GM19238 (cell line): Measurements from ENCODE around the gene ARPP21.

Experiments used
- DNase-seq: peaks from one replicate; pipeline ENCODE4 v3.0.0; 2011; ENCODE audit warnings: low spot score; ENCODE audit not compliant: insufficient read length

ARPP21 gene

GRCh38 chr3:35641920-35642527 lies 2.7 kb downstream of the ARPP21 start:
- no peak for DNase-seq

GRCh38 chr3:35643495-35643894 lies 4.2 kb downstream of the ARPP21 start:
- no peak for DNase-seq

GRCh38 chr3:35644451-35644850 lies 5.1 kb downstream of the ARPP21 start:
- no peak for DNase-seq

- DNase-seq = no peak
These were observed 5.9 kb downstream of the ARPP21 start for GRCh38 chr3:35645189-35645588.

GRCh38 chr3:35646081-35646480 lies 6.8 kb downstream of the ARPP21 start:
- DNase-seq = no peak

GRCh38 chr3:35647461-35647860 lies 8.1 kb downstream of the ARPP21 start:
- no peak for DNase-seq

- DNase-seq = no peak
These were observed 9.0 kb downstream of the ARPP21 start for GRCh38 chr3:35648347-35648746.

- DNase-seq = no peak
These were observed 10.1 kb downstream of the ARPP21 start for GRCh38 chr3:35649405-35649804.

GRCh38 chr3:35651426-35651825 lies 12.1 kb downstream of the ARPP21 start:
- DNase-seq = no peak

GRCh38 chr3:35651851-35652250 lies 12.5 kb downstream of the ARPP21 start:
- no peak for DNase-seq

GRCh38 chr3:35653347-35653746 lies 14.0 kb downstream of the ARPP21 start:
- DNase-seq = no peak

- DNase-seq = no peak
These were observed 15.2 kb downstream of the ARPP21 start for GRCh38 chr3:35654476-35654875.

- DNase-seq = no peak
These were observed 19.4 kb downstream of the ARPP21 start for GRCh38 chr3:35658686-35659085.

- DNase-seq = no peak
These were observed 20.4 kb downstream of the ARPP21 start for GRCh38 chr3:35659768-35660167.

- no peak for DNase-seq
These were observed 24.1 kb downstream of the ARPP21 start for GRCh38 chr3:35663471-35663870.

GRCh38 chr3:35664460-35664919 lies 25.2 kb downstream of the ARPP21 start:
- no peak for DNase-seq

- DNase-seq = no peak
These were observed 26.2 kb downstream of the ARPP21 start for GRCh38 chr3:35665390-35666055.

- DNase-seq = no peak
These were observed 27.6 kb downstream of the ARPP21 start for GRCh38 chr3:35666888-35667287.

- no peak for DNase-seq
These were observed 31.2 kb downstream of the ARPP21 start for GRCh38 chr3:35670408-35670965.

GRCh38 chr3:35671483-35671882 lies 32.2 kb downstream of the ARPP21 start:
- DNase-seq = no peak

GRCh38 chr3:35673017-35673416 lies 33.7 kb downstream of the ARPP21 start:
- no peak for DNase-seq

GRCh38 chr3:35674451-35675109 lies 35.3 kb downstream of the ARPP21 start:
- no peak for DNase-seq
